SHP77 treated with DMSO at 0.1 percent for 48 hours (cell line): ENCODE results near the gene MAP6D1.

Experiments
- DNase-seq: peaks from one replicate; lab custom pipeline; 2025; lab: John Stamatoyannopoulos, UW

Gene MAP6D1

GRCh38 chr3:183825456-183826161, at the start of gene MAP6D1:
TSS of gene MAP6D1 (minus strand) at chr3:183825577. CDS start at chr3:183825547, 30 bp downstream.
- DNase-seq, result peak; percentile 78

GRCh38 chr3:183873914-183874313, 48.5 kb upstream of the MAP6D1 start:
- DNase-seq, result no peak

GRCh38 chr3:183871541-183871940, 46.2 kb upstream of the MAP6D1 start:
- no peak for DNase-seq

GRCh38 chr3:183870563-183870962, 45.2 kb upstream of the MAP6D1 start:
- no peak for DNase-seq

GRCh38 chr3:183868796-183869195, 43.4 kb upstream of the MAP6D1 start:
- DNase-seq, result no peak

GRCh38 chr3:183862610-183863009, 37.2 kb upstream of the MAP6D1 start:
- no peak for DNase-seq

GRCh38 chr3:183857863-183858262, 32.5 kb upstream of the MAP6D1 start:
- DNase-seq, result no peak

- no peak for DNase-seq
These were observed 29.1 kb upstream of the MAP6D1 start for GRCh38 chr3:183854318-183855035.

GRCh38 chr3:183845608-183846288, 20.4 kb upstream of the MAP6D1 start:
- no peak for DNase-seq

- DNase-seq, result no peak
These were observed 19.7 kb upstream of the MAP6D1 start for GRCh38 chr3:183845090-183845489.

GRCh38 chr3:183844606-183845005, 19.2 kb upstream of the MAP6D1 start:
- DNase-seq, result no peak

- DNase-seq, result no peak
These were observed 14.4 kb upstream of the MAP6D1 start for GRCh38 chr3:183839751-183840150.

- no peak for DNase-seq
These were observed 12.5 kb upstream of the MAP6D1 start for GRCh38 chr3:183837894-183838293.

GRCh38 chr3:183837390-183837789, 12.0 kb upstream of the MAP6D1 start:
- no peak for DNase-seq

- no peak for DNase-seq
These were observed 8.1 kb upstream of the MAP6D1 start for GRCh38 chr3:183833516-183833915.

GRCh38 chr3:183830187-183830586, 4.8 kb upstream of the MAP6D1 start:
- DNase-seq, result no peak

GRCh38 chr3:183829466-183829865, 4.1 kb upstream of the MAP6D1 start:
- no peak for DNase-seq

- DNase-seq, result no peak
These were observed 3.1 kb upstream of the MAP6D1 start for GRCh38 chr3:183828538-183828870.

- DNase-seq, result no peak
These were observed 2.6 kb upstream of the MAP6D1 start for GRCh38 chr3:183827809-183828537.

GRCh38 chr3:183826448-183827250, 1.3 kb upstream of the MAP6D1 start:
- peak; percentile 51 for DNase-seq

GRCh38 chr3:183824761-183825455, 469 bp downstream of the MAP6D1 start:
- no peak for DNase-seq
